ENCODE data around the gene IGSF5.

DNA sequence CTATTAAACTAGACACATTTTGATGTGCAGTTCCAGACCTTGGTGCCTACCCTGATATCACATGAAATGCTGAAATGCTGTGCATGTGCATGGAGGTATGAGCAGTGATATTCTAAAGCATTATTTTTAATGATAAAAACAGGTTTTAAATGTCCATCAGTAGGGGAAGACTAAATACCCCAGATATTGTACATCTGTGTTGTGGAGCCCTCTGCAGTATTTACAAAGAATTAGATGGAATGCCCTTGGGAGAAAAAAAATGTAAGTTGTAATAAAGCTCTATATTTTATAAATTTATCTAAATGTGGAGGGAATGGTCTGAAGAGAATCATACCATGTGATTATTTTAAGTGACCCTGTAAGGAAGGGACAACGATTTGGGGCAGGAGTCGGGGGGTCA, 39.1 kb upstream of the IGSF5 start:
- TF ChIP-seq CTCF (conservative IDR thresholded peaks at IDR 0.05; ENCODE audit: low read length) (no peak), EZH2phosphoT487 (IDR thresholded peaks at IDR 0.05; ENCODE audit: borderline replicate concordance, low read depth, low read length) (no peak)
